Non-pigmented ciliary epithelial cell (primary cell): ENCODE results near the gene WFDC8.

Experiments
- DNase-seq: peaks from one replicate; pipeline ENCODE4 v3.0.0-alpha.2; 2010; ENCODE audit warnings: low read depth

WFDC8 gene

DNA sequence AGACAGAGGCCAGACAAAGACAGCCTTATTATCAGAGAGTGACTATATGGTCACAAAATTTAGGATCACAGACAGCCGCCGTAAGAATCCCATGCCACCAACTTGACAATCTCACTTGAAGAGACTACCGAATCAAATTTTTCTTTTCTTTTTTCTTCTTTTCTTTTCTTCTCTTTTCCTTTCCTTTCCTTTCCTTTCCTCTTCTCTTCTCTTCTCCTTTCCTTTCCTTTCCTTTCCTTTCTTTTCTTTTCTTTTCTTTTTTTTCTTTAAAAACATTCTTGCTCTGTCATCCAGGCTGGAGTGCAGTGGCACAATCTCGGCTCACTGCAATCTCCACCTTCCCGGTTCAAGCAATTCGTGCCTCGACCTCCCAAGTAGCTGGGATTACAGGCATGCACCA lies 30.7 kb downstream of the WFDC8 start:
- no peak for DNase-seq

- no peak for DNase-seq
Observed at GRCh38 chr20:45547206-45547770, 31.8 kb downstream of the WFDC8 start, which contains the start of gene EPPIN. Gene EPPIN (minus strand): TSS chr20:45547401. CDS start chr20:45547357, 44 bp downstream.

DNA sequence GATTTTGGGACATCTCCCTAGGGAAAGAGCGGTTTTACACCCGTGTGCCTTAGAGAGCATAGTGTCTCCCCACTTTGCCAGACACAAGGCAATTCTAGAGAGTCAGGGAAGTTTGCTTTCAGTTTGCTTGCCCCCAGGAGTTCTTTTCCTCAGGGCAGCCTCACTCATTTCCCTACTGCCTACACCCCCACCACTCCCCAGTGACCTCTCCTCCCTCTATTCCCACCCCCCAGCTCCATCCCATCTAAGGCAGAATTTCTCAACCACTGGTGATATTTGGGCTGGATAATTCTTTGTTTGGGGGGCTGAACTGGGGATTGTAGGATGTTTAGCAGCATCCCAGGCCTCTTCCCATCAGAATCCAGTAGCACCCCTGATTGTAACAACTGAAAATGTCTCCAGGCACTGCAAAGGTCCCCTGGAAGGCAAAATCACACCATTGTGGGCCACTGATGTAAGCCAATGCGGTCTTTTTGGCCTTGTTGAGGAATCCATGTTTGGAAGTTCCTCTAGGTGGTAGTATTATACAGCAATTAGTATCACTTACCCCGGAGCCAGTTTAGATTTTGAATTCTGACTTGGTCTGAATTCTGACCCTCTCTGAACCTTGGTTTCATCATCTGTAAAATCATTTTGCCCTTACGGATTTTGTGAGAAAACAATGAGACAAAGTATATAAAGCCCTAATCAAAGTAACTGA lies 33.2 kb downstream of the WFDC8 start:
- peak; percentile 3 for DNase-seq

DNA sequence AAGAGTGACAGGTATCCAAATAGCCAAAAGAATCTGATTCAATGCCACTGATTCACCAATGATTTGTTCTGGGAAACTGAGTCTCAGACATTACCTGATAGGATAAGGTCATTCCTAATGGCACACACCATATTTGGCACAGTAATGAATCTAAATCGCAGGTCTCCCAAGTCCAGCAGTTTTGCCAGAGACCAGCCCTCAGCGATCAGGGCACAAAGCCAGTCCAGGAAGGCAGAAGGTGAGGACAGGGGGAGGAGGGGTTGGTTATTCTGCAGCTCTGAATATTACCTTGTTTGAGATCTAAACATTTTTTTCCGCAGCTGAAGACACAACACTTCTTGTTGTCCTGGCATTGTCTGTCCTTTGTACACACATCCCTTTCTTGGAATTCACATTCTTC lies 33.7 kb downstream of the WFDC8 start:
- DNase-seq: no peak

DNA sequence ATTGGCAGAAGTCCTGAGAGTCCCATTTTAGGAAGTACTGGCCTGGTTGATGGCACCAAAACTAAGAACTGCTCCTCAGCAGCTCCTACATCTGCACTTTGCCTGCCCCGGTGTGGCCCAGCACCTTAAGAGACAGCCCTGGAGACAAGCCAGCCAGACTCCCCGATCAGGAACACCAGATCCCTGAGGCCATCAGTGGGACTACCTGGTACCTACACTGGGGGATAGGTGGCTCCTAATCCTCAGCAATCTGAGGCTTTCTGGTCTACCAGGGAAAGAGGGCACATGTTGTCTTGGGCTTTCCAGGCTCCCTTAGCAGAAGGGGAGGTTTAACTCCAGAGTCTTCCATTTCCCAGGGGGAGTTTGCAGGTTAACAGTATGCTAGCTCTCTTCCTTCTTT lies 39.7 kb downstream of the WFDC8 start, which contains the start of gene WFDC6:
TSS of gene WFDC6 (minus strand) at position 101 of the 400 bp plus-strand sequence. CDS start at position 26, 75 bp downstream.
- DNase-seq: no peak

GRCh38 chr20:45538209-45538799 lies 40.8 kb downstream of the WFDC8 start:
- no peak for DNase-seq

- DNase-seq: no peak
Observed at GRCh38 chr20:45527294-45527693, 51.8 kb downstream of the WFDC8 start.

GRCh38 chr20:45523821-45524220 lies 55.3 kb downstream of the WFDC8 start:
- DNase-seq: no peak

DNA sequence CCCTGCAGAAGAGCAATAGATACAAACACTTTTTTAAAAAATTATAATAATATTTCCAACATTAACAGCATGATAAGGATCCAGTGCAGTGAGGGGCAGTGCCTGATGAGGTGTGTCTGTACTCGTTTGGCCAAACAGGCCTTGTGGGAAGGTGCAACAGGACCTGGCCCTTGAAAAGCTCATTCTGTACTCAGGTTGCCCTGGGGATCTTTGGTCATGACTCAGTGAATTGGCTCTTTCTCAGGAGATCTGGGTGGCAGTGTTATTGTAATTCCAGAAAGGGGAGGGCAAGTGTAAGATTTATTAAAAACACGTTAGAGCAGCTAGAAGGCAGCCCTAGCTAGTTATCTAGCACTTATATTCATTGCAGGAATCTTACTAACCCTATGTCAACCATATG lies 60.8 kb downstream of the WFDC8 start:
- no peak for DNase-seq

DNA sequence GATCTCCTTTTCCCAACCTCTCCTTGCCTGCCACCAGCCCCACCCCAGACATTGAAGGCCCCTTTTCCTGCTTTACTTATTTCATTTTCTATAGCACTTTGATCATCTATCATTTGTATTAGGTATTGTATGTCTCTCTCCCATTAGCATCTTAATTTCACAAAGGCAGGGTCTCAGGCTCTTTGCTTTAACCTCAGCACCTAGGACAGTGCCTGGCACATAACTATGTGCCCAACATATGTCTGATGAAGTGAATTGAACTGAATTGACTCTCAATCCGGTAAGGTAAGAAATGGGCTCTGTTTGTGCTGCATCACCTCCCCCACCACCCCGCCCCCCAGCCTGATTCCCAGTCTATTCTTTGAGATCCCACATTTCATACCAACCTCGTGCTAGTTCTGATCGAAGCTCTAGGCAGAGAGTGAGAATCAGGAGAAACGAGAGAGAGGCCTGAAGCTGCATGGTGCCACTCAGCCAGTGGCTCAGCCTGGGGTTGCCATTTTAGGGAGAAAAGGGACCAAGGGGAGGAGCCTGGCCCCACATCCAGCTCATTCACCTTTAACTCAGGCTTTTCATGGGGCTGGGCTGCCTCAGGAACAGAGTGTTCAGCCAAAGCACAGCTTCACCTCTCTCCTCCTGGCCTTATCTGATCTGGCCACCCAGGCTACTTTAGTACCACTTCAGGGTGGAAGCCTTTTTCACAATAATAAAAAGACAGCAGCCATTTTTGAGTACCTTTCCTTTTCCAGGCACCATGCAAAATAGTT lies 63.8 kb downstream of the WFDC8 start, which contains the start of gene SPINT3:
TSS of gene SPINT3 (minus strand) at position 476 of the 767 bp plus-strand sequence. CDS start at position 462, 14 bp downstream.
- no peak for DNase-seq

- DNase-seq: no peak
Observed at GRCh38 chr20:45510242-45510862, 68.7 kb downstream of the WFDC8 start.

DNA sequence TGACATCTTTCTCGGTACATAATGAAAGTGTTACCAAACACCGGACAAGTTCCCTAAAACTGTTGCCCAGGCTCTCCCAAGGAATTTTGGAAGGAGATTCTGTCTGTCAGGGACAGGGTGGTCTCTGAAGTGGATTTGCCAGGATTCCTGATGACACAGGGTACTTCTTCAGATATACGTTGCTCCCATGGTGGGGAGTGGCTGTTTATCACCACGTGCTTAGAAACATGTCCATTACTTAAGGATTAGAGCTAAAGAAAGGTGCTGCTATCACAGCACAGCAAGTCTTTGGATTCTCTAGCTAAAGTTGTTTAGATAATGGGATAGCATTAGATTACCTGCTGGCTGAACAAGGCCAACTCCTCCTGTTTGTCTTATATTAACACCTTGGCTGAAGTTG lies 70.0 kb downstream of the WFDC8 start:
- DNase-seq: no peak

- DNase-seq: no peak
Observed at GRCh38 chr20:45508068-45508886, 70.8 kb downstream of the WFDC8 start.

DNA sequence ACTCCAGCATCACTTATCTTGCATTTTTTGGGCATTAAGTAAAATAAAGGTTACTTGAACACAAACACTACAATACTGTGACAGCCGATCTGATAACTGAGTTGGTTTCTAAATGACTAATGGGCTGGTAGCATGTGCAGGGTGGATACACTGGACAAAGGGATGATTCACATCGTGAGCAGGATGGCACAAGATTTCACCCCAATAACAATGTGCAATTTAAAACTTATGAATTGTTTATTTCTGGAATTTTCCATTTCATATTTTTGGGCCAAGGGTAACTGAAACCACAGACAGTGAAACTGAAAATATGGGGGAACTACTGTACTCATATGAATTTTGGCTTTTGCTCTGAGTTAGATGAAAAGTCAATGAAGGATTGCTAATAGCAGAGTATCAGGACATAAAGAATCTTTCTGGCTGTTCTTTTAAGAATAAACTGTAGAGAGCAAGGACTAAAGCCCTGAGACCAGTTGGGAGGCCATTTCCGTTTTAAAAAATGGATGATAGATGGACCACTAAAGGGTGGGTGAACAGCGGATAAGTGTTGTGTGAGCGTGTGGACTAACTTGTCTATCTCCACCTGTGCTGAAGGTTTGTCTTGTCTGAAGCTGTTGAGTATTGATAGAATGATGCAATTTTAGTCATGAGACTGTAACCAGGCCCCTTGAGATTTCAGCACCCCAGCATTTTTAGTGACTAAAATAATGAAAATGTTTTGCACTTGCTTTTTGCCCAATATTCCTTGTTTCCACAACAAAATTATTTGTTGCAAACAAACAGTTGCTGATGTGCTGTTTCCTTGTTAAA lies 71.9 kb downstream of the WFDC8 start:
- DNase-seq: no peak

GRCh38 chr20:45506398-45506797 lies 72.7 kb downstream of the WFDC8 start:
- DNase-seq: no peak

DNA sequence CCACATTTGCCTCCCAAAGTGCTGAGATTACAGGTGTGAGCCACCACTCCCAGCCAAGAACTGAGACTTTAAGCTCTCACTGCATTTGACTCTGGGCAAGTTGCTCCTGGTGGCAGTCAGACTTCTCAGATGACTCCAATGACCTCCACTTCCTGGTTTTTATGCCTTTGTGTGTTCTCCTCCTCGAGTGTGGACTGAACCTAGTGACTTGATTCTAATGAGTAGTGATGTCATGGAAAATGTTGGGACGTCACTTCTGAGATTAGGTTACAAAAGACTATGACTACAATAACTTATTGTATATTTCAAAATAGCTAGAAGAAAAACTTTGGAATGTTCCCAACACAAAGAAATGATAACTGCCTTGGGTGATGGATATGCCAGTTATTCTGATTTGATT lies 75.7 kb downstream of the WFDC8 start:
- no peak for DNase-seq

DNA sequence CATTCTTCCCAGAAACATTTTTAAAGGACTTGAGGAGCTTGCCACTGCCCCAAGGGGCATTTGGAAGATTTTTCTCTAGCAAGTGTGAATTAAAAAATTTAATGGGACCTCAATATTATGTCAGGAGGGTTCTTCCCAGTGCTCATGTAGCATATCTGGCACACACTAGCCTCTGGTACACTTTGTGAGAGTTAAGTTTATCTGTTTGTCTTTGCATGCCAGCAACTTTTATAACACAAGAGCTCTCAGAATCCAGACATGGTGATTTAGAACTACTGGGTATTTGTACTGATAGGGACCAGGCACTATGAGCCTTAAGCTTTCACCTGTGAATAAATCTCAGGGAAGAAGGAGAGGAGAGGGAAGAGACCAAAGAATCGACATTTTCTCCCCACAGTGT lies 76.5 kb downstream of the WFDC8 start:
- no peak for DNase-seq
